Brain microvascular endothelial cell (primary cell): ENCODE results near the gene ZNF674.

Experiments
- DNase-seq: peaks from one replicate; pipeline ENCODE4 v3.0.0-alpha.2; 2020
- H3K27ac ChIP-seq: fragments of 250-450 bp; sonication (Bioruptor Pico); 2 replicates; pipeline ENCODE4 v1.5.1; 2020; ENCODE audit warnings: mild to moderate bottlenecking, moderate library complexity
- H3K27me3 ChIP-seq: fragments of 250-450 bp; sonication (Bioruptor Pico); replicated peaks from 2 replicates; pipeline ENCODE4 v1.5.1; 2020; ENCODE audit warnings: mild to moderate bottlenecking
- H3K36me3 ChIP-seq: fragments of 250-450 bp; sonication (Bioruptor Pico); replicated peaks from 2 replicates; pipeline ENCODE4 v1.5.1; 2020; ENCODE audit warnings: mild to moderate bottlenecking
- H3K4me3 ChIP-seq: 2 replicates; pipeline ENCODE4 v1.5.1; 2011; ENCODE audit warnings: low read depth, mild to moderate bottlenecking, control low read depth, low read length, moderate library complexity
- CTCF ChIP-seq: IDR thresholded peaks from 2 replicates; pipeline ENCODE4 v1.5.1; 2011; ENCODE audit warnings: low read depth, mild to moderate bottlenecking, moderate library complexity, low read length, control low read depth, inconsistent platforms; ENCODE audit errors: missing control alignments
- in situ Hi-C: cut with HindIII; loops from 2 replicates; pipeline ENCODE4 v1.10.0; 2017; ENCODE audit warnings: low sequenced_read_pairs, low pct_ligation_motif_present

Gene ZNF674

GRCh38 chrX:46584736-46585135 is 39.5 kb upstream of the ZNF674 start:
- no peak for DNase-seq
- H3K27ac ChIP-seq: no peak overlapping the region
- no peaks in the 10 kb centered on the region for H3K27me3 ChIP-seq
- no peaks in the 10 kb centered on the region for H3K36me3 ChIP-seq
- H3K4me3 ChIP-seq: no peak overlapping the region
- no peak for TF ChIP-seq CTCF
- in situ Hi-C loops: no loop called here

- DNase-seq: peak; percentile 69
- no peak for TF ChIP-seq CTCF
- no peaks in the 10 kb centered on the region for H3K36me3 ChIP-seq
- no peaks in the 10 kb centered on the region for H3K27me3 ChIP-seq
- H3K4me3 ChIP-seq: no peak overlapping the region
- H3K27ac ChIP-seq: peak overlapping the region; percentile 86
- in situ Hi-C loops: no loop called here
Observed at GRCh38 chrX:46582966-46583365, 37.7 kb upstream of the ZNF674 start.

- TF ChIP-seq CTCF: no peak
- in situ Hi-C loops: no loop called here
- H3K27ac ChIP-seq: peak overlapping the region; percentile 86
- H3K4me3 ChIP-seq: no peak overlapping the region
- H3K36me3 ChIP-seq: no peaks in the 10 kb centered on the region
- no peak for DNase-seq
- no peaks in the 10 kb centered on the region for H3K27me3 ChIP-seq
Observed at GRCh38 chrX:46582325-46582724, 37.1 kb upstream of the ZNF674 start.

GRCh38 chrX:46580613-46581012 is 35.4 kb upstream of the ZNF674 start:
- in situ Hi-C loops: no loop called here

GRCh38 chrX:46579250-46579649 is 34.0 kb upstream of the ZNF674 start:
- H3K27me3 ChIP-seq: no peaks in the 10 kb centered on the region
- DNase-seq: no peak
- no peaks in the 10 kb centered on the region for H3K36me3 ChIP-seq
- TF ChIP-seq CTCF: no peak
- in situ Hi-C loops: no loop called here
- no peak overlapping the region for H3K27ac ChIP-seq
- H3K4me3 ChIP-seq: no peak overlapping the region

More at GRCh38 chrX:46580613-46581012, 35.4 kb upstream of the ZNF674 start:
- no peak for TF ChIP-seq CTCF
- no peak overlapping the region for H3K27ac ChIP-seq
- H3K36me3 ChIP-seq: no peaks in the 10 kb centered on the region
- DNase-seq: no peak
- no peak overlapping the region for H3K4me3 ChIP-seq
- no peaks in the 10 kb centered on the region for H3K27me3 ChIP-seq

- Histone ChIP-seq H3K27ac (peak overlapping the region; percentile 43), H3K4me3 (no peak overlapping the region)
Observed at GRCh38 chrX:46577221-46578005, 32.2 kb upstream of the ZNF674 start.

More at GRCh38 chrX:46577221-46578005, 32.2 kb upstream of the ZNF674 start:
- H3K27me3 ChIP-seq: no peaks in the 10 kb centered on the region
- no peaks in the 10 kb centered on the region for H3K36me3 ChIP-seq
- no peak for TF ChIP-seq CTCF
- in situ Hi-C loops: no loop called here
- DNase-seq: peak; percentile 37
